H9 (cell line): ENCODE data around the gene HMMR. TPM values are rescaled to one million over a fixed set of nuclear protein-coding genes. Genes with fewer than 3 reads are reported as not detected.

Source experiments
- DNase-seq: peaks from one replicate; pipeline ENCODE4 v3.0.0-alpha.2; 2017
- H2AFZ ChIP-seq: one replicate; pipeline ENCODE4 v1.6.1; 2013; ENCODE audit warnings: mild to moderate bottlenecking, low read length, control low read depth, moderate library complexity
- H2AK5ac ChIP-seq: 2 replicates; pipeline ENCODE4 v1.6.1; 2013; ENCODE audit warnings: low read length, control low read depth, mixed read lengths; ENCODE audit not compliant: insufficient read length
- H2BK120ac ChIP-seq: one replicate; pipeline ENCODE4 v1.6.1; 2013; ENCODE audit warnings: low read depth, mild to moderate bottlenecking, low read length, control low read depth, inconsistent platforms; ENCODE audit not compliant: poor library complexity, severe bottlenecking
- H2BK12ac ChIP-seq: 2 replicates; pipeline ENCODE4 v1.6.1; 2013; ENCODE audit warnings: low read length, control low read depth, mixed read lengths, low read depth; ENCODE audit not compliant: insufficient read length
- H2BK15ac ChIP-seq: 2 replicates; pipeline ENCODE4 v1.6.1; 2013; ENCODE audit warnings: low read depth, low read length, control low read depth
- H2BK20ac ChIP-seq: one replicate; pipeline ENCODE4 v1.6.1; 2013; ENCODE audit warnings: low read depth, mild to moderate bottlenecking, low read length, control low read depth, inconsistent platforms; ENCODE audit not compliant: poor library complexity, severe bottlenecking
- H2BK5ac ChIP-seq: 2 replicates; pipeline ENCODE4 v1.6.1; 2013; ENCODE audit warnings: low read length, control low read depth, mixed read lengths; ENCODE audit not compliant: insufficient read length
- H3K14ac ChIP-seq: 2 replicates; pipeline ENCODE4 v1.6.1; 2013; ENCODE audit warnings: low read length, control low read depth; ENCODE audit not compliant: insufficient read depth
- H3K18ac ChIP-seq: 2 replicates; pipeline ENCODE4 v1.6.1; 2013; ENCODE audit warnings: low read depth, mild to moderate bottlenecking, mixed read lengths, low read length, control low read depth; ENCODE audit not compliant: insufficient read length
- H3K23ac ChIP-seq: 2 replicates; pipeline ENCODE4 v1.6.1; 2013; ENCODE audit warnings: low read length, control low read depth, mixed read lengths, low read depth; ENCODE audit not compliant: insufficient read length
- H3K23me2 ChIP-seq: 2 replicates; pipeline ENCODE4 v1.6.1; 2013; ENCODE audit warnings: low read depth, mild to moderate bottlenecking, mixed read lengths, low read length, control low read depth; ENCODE audit not compliant: insufficient read length, poor library complexity, severe bottlenecking
- H3K27ac ChIP-seq: 2 replicates; pipeline ENCODE4 v1.5.1; 2013; ENCODE audit warnings: low read length, control low read depth, mixed read lengths, low read depth; ENCODE audit not compliant: insufficient read length
- H3K27me3 ChIP-seq: 2 replicates; pipeline ENCODE4 v1.6.1; 2013; ENCODE audit warnings: low read length, control low read depth, inconsistent platforms; ENCODE audit not compliant: insufficient read depth
- H3K4ac ChIP-seq: 2 replicates; pipeline ENCODE4 v1.6.1; 2013; ENCODE audit warnings: low read depth, mild to moderate bottlenecking, control low read depth, inconsistent platforms, low read length, moderate library complexity
- H3K4me1 ChIP-seq: 2 replicates; pipeline ENCODE4 v1.6.1; 2013; ENCODE audit warnings: low read length, control low read depth, inconsistent platforms; ENCODE audit not compliant: insufficient read depth
- H3K4me2 ChIP-seq: 2 replicates; pipeline ENCODE4 v1.6.1; 2013; ENCODE audit warnings: low read length, control low read depth, mixed read lengths; ENCODE audit not compliant: insufficient read length, insufficient read depth
- H3K56ac ChIP-seq: 2 replicates; pipeline ENCODE4 v1.6.1; 2013; ENCODE audit warnings: low read depth, mild to moderate bottlenecking, mixed read lengths, low read length, control low read depth; ENCODE audit not compliant: insufficient read length
- H3K79me1 ChIP-seq: 2 replicates; pipeline ENCODE4 v1.6.1; 2013; ENCODE audit warnings: low read depth, mild to moderate bottlenecking, moderate library complexity, low read length, control low read depth, inconsistent platforms; ENCODE audit not compliant: insufficient read depth, poor library complexity, severe bottlenecking
- H3K79me2 ChIP-seq: 2 replicates; pipeline ENCODE4 v1.6.1; 2013; ENCODE audit warnings: low read length, control low read depth, inconsistent platforms; ENCODE audit not compliant: insufficient read depth
- H3K9ac ChIP-seq: 2 replicates; pipeline ENCODE4 v1.6.1; 2013; ENCODE audit warnings: low read length, control low read depth, mixed read lengths; ENCODE audit not compliant: insufficient read length; ENCODE audit errors: extremely low read depth
- H3K9me3 ChIP-seq: one replicate; pipeline ENCODE4 v1.6.1; 2013; ENCODE audit warnings: low read depth, low read length, inconsistent platforms; ENCODE audit not compliant: control insufficient read depth
- H3T11ph ChIP-seq: one replicate; pipeline ENCODE4 v1.6.1; 2013; ENCODE audit warnings: mild to moderate bottlenecking, low read length, control low read depth, inconsistent platforms
- H4K20me1 ChIP-seq: one replicate; pipeline ENCODE4 v1.6.1; 2013; ENCODE audit not compliant: control insufficient read depth, insufficient read length, insufficient read depth
- H4K5ac ChIP-seq: 2 replicates; pipeline ENCODE4 v1.6.1; 2013; ENCODE audit warnings: low read depth, mild to moderate bottlenecking, mixed read lengths, low read length, control low read depth; ENCODE audit not compliant: insufficient read length
- H4K8ac ChIP-seq: replicated peaks from 2 replicates; pipeline ENCODE4 v1.6.1; 2013; ENCODE audit warnings: low read length, control low read depth, mixed read lengths, low read depth; ENCODE audit not compliant: insufficient read length
- H4K91ac ChIP-seq: 2 replicates; pipeline ENCODE4 v1.6.1; 2013; ENCODE audit warnings: low read depth, mild to moderate bottlenecking, moderate library complexity, mixed read lengths, low read length, control low read depth; ENCODE audit not compliant: insufficient read length
- H3K27ac Mint-ChIP-seq, 3 experiments: 2 replicates in 2 of 3; 3 replicates in 1 of 3; pipeline ENCODE4 v1.8.0; 2020 to 2021; ENCODE audit warnings: mixed read lengths in 3 of 3, mild to moderate bottlenecking in 1 of 3, moderate library complexity in 1 of 3
- H3K27me3 Mint-ChIP-seq: 2 replicates; pipeline ENCODE4 v1.8.0; 2021; ENCODE audit warnings: low read depth, mild to moderate bottlenecking, moderate library complexity, mixed read lengths
- H3K36me3 Mint-ChIP-seq, 3 experiments: 2 replicates in 2 of 3; 3 replicates in 1 of 3; pipeline ENCODE4 v1.8.0; 2020 to 2021; ENCODE audit warnings: low read depth in 3 of 3, mixed read lengths in 3 of 3; ENCODE audit not compliant: insufficient read depth in 1 of 3
- H3K4me1 Mint-ChIP-seq, 2 experiments: 2 replicates each; pipeline ENCODE4 v1.8.0; 2020; ENCODE audit warnings: mixed read lengths in 2 of 2
- H3K4me3 Mint-ChIP-seq, 2 experiments: 2 replicates in 1 of 2; 3 replicates in 1 of 2; pipeline ENCODE4 v1.8.0; 2020 to 2021; ENCODE audit warnings: mild to moderate bottlenecking in 2 of 2, mixed read lengths in 2 of 2, moderate library complexity in 1 of 2
- H3K9me3 Mint-ChIP-seq, 2 experiments: 2 replicates in 1 of 2; 3 replicates in 1 of 2; pipeline ENCODE4 v1.8.0; 2020; ENCODE audit warnings: mild to moderate bottlenecking in 2 of 2, mixed read lengths in 2 of 2, moderate library complexity in 1 of 2
- CTCF ChIP-seq: fragments of 200-600 bp; sonication (generic); conservative IDR thresholded peaks from 3 replicates; pipeline ENCODE4 v1.8.0; 2021; ENCODE audit warnings: antibody characterized with exemption, mild to moderate bottlenecking
- WGBS: extraction: QIAGEN DNeasy Blood & Tissue Kit; methylation state at CpG from one replicate; pipeline ENCODE4 v1.1.7; 2013; ENCODE audit warnings: missing lambda C conversion rate, low lambda C conversion rate, mixed read lengths; ENCODE audit not compliant: insufficient read length; ENCODE audit errors: extremely low coverage; 5-methylcytosine and 5-hydroxymethylcytosine counted together
- total RNA-seq: library from RNA; stranded (reverse); gene quantifications from 2 replicates; pipeline ENCODE4 v1.2.1, GENCODE V29; 2021

The HMMR gene
- total RNA-seq, 1 experiment from 2014 or later, result 36.2 TPM

- no CpG with 5 or more reads among the region's 12 CpGs for WGBS
- TF ChIP-seq CTCF, result no peak
- Histone ChIP-seq H3K56ac (no peak overlapping the region), H2BK20ac (no peak overlapping the region), H4K91ac (no peak overlapping the region), H2BK5ac (no peak overlapping the region), H3K27me3 (no peaks in the 10 kb centered on the region; the same call in 1 of the 2 replicates), H2AK5ac (no peak overlapping the region), H2BK120ac (no peak overlapping the region), H2BK12ac (no peak overlapping the region), H3K4ac (no peak overlapping the region), H3K79me2 (no peaks in the 10 kb centered on the region; the same call in 1 of the 2 replicates), H4K8ac (no peak overlapping the region), H3K4me1 (no peaks in the 10 kb centered on the region), H3K14ac (peak overlapping the region; percentile 86), H3K23me2 (peaks cover 4% of the 10 kb centered on the region), H3K23ac (no peak overlapping the region), H4K5ac (no peak overlapping the region), H2AFZ (no peak overlapping the region), H3K9ac (peak overlapping the region; percentile 82), H4K20me1 (no peaks in the 10 kb centered on the region), H3K27ac (peak overlapping the region; percentile 98), H3T11ph (no peak overlapping the region), H3K18ac (peak overlapping the region; percentile 90), H3K79me1 (peaks cover 4% of the 10 kb centered on the region), H2BK15ac (no peak overlapping the region), H3K4me2 (peak overlapping the region; percentile 89), H3K9me3 (no peaks in the 10 kb centered on the region)
- Mint-ChIP-seq H3K36me3 (peaks cover 24 to 44% (median 32%) of the 10 kb centered on the region in 3 experiments), H3K9me3 (no peaks in the 10 kb centered on the region), H3K27ac (peak overlapping the region; percentile 99 to 100 (median 100)), H3K4me3 (peak overlapping the region; percentile 93 to 99), H3K27me3 (peaks cover 3% of the 10 kb centered on the region; the same call in 1 of the 2 replicates), H3K4me1 (peaks cover 11 to 25% of the 10 kb centered on the region in 2 experiments)
- DNase-seq, result no peak
Measured at GRCh38 chr5:163459462-163459818, 992 bp upstream of the HMMR start.
